Memory B cell (primary cell): ENCODE measurements around the gene MYRIP.
"Not testable (repeated sequence)": the region's sequence is repeated elsewhere in the genome, so short reads cannot be mapped to it uniquely, and the experiment has no call there.

Source experiments
- ATAC-seq: fragments of 150-1000 bp; cut with Tn5 transposase; 2 replicates; pipeline ENCODE4 v1.10.0; 2021; ENCODE audit warnings: low read depth, mild to moderate bottlenecking, moderate library complexity
- DNase-seq, 2 donors: peaks; one replicate each; pipeline ENCODE4 v3.0.0; 2022; ENCODE audit warnings: low spot score in 2 of 2
- H3K27ac Mint-ChIP-seq: one replicate; pipeline ENCODE4 v1.8.0; 2022; ENCODE audit warnings: mild to moderate bottlenecking, moderate library complexity, mixed read lengths
- H3K27me3 Mint-ChIP-seq: one replicate; pipeline ENCODE4 v1.8.0; 2022; ENCODE audit warnings: mixed read lengths
- H3K36me3 Mint-ChIP-seq: one replicate; pipeline ENCODE4 v1.8.0; 2022; ENCODE audit warnings: mild to moderate bottlenecking, mixed read lengths
- H3K4me1 Mint-ChIP-seq: one replicate; pipeline ENCODE4 v1.8.0; 2022; ENCODE audit warnings: mixed read lengths
- H3K4me3 Mint-ChIP-seq: one replicate; pipeline ENCODE4 v1.8.0; 2022; ENCODE audit warnings: mild to moderate bottlenecking, moderate library complexity, mixed read lengths
- H3K9me3 Mint-ChIP-seq: one replicate; pipeline ENCODE4 v1.8.0; 2022; ENCODE audit warnings: mixed read lengths

MYRIP gene

DNA sequence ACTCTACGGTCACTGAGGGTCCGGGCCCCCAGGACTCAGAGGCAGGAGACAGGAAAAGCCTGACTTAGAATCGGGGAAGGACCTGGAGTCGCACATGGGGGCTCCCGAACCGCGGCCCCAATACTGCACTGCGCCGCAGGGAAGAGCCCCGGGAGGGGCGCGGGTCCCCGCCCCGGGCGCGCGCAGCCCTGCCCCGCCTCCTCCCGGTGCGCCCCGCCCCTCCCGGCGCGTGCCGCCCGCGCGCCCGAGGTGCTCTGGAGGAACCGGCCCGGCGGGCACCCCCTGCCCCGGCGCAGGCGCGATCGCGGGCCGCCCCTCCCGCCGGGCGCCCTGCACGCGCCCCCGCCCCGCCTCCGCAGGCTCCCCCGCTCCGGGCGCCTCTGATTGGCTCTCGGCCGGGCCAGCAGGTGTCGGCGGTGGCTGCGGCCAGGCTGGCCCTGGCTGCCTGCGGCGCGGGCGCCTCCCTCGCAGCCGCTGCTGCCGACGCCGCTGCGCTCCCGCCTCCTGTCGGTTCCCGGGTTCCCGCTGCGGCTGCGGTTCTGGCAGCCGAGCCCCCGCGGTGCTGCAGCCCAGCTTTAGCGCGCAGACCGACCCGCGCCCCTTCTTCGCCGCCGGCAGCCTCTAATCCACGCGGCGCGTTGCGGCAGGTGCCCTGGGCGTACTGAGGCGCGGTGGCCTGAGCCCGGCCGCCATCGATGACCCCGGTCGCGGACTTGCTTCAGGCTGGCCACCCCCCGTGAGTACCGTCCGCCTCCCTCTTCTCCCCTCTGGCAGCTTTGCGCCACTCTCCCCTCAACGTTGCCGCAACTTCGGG lies at the start of gene MYRIP:
Gene MYRIP (plus strand): TSS at position 429 of the 814 bp plus-strand sequence. CDS start 91,208 bp downstream, outside the sequence.
- Mint-ChIP-seq H3K4me1 (peaks cover 21% of the 10 kb centered on the region), H3K4me3 (peak within 1 kb of the TSS; percentile 83), H3K27ac (peak within 1 kb of the TSS; percentile 15), H3K27me3 (peaks cover 30% of the 10 kb centered on the region), H3K9me3 (peaks cover 1% of the 10 kb centered on the region), H3K36me3 (no peaks in the 10 kb centered on the region)
- ATAC-seq (peak; percentile 68), DNase-seq (no peak)

DNA sequence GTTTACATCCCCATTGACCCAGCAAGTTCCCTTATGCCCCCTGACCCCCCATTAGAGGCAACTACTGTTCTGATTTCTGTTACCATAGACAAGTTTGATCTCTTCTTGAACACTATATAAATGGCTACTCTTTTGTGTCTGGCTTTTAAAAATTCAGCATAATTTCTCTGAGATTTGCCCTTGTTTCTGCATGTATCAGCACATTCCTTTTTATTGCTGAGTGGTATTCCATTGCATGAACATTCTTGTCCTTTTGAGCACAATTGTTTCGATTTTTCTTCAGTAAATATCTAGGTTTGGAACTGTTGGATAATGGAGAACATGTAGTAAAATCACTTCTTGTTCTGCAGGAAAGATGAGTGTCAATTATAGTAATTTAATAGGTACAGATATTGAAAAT lies 49.1 kb upstream of the MYRIP start:
- DNase-seq: no peak
- ATAC-seq: no peak
- Mint-ChIP-seq H3K27ac (no peak overlapping the region), H3K9me3 (no peaks in the 10 kb centered on the region), H3K36me3 (no peaks in the 10 kb centered on the region), H3K4me3 (no peak overlapping the region), H3K4me1 (no peaks in the 10 kb centered on the region), H3K27me3 (peaks cover 6% of the 10 kb centered on the region)

DNA sequence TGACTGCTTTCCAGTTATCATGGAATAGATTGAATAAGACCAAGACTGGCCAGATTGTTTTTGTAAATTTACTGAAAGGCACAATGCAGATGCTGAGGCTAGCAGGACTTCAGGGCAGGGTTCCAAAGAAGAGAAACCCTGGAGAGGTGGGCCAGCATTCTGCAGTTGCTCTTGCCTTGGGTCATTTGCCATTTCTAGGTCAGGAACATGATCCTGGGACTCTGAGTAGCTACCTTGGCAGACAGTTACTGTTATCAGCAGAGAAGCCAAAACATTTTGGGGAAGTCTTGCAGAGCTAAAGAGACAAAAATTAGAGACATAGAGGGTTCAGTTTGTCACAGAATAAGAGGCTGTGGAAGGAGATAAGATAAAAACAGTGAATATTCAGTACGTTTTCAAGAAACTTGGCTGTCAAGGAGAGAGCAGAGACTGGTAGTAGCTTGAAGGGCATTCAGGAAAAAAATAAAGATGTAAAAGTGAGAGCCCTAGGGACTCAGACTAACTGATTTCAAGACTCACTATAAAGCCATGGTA lies 46.8 kb upstream of the MYRIP start:
- Mint-ChIP-seq H3K36me3 (no peaks in the 10 kb centered on the region), H3K9me3 (peaks cover 4% of the 10 kb centered on the region), H3K27ac (no peak overlapping the region), H3K4me1 (no peaks in the 10 kb centered on the region), H3K4me3 (no peak overlapping the region), H3K27me3 (peaks cover 4% of the 10 kb centered on the region)
- no peak for DNase-seq
- no peak for ATAC-seq

DNA sequence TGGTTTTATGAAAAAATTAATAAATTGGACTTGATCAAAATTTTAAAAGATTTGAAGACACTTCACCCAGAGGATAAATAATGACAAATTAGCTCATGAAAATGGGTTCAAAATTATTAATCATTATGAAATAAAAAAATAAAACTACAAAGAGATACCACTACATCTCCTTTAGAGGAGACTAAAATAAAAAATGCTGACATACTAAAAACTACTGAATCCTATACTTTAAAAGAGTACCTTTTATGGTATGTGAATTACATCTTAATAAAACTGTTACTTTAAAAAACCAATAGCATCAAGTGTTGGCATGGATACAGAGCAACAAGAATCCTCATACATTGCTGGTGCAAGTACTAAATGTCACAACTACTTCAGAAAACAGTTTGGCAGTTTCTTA lies 46.0 kb upstream of the MYRIP start:
- Mint-ChIP-seq H3K27ac (no peak overlapping the region), H3K4me1 (no peaks in the 10 kb centered on the region), H3K4me3 (no peak overlapping the region), H3K27me3 (peaks cover 4% of the 10 kb centered on the region), H3K36me3 (no peaks in the 10 kb centered on the region), H3K9me3 (peaks cover 5% of the 10 kb centered on the region)
- ATAC-seq: no peak
- no peak for DNase-seq

DNA sequence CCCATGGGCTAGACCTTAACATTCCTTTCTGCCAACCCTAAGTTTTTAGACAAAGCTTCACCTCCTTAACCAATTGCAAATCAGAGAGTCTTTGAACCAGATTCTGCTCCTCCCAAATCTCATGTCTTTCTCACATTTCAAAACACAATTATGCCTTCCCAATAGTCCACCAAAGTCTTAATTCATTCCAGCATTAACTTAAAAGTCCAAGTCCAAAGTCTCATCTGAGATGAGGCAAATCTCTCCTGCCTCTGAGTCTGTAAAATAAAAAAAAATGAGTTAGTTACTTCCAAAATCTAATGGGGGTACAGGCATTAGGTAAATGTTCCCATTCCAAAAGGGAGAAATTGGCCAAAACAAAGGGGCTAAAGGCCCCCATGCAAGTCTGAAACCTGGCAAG lies 43.8 kb upstream of the MYRIP start:
- no peaks in the 10 kb centered on the region for H3K36me3 Mint-ChIP-seq
- no peak overlapping the region for H3K27ac Mint-ChIP-seq
- peaks cover 2% of the 10 kb centered on the region for H3K27me3 Mint-ChIP-seq
- no peaks in the 10 kb centered on the region for H3K4me1 Mint-ChIP-seq
- DNase-seq: no peak
- H3K4me3 Mint-ChIP-seq: no peak overlapping the region
- ATAC-seq: no peak
- peaks cover 5% of the 10 kb centered on the region for H3K9me3 Mint-ChIP-seq

DNA sequence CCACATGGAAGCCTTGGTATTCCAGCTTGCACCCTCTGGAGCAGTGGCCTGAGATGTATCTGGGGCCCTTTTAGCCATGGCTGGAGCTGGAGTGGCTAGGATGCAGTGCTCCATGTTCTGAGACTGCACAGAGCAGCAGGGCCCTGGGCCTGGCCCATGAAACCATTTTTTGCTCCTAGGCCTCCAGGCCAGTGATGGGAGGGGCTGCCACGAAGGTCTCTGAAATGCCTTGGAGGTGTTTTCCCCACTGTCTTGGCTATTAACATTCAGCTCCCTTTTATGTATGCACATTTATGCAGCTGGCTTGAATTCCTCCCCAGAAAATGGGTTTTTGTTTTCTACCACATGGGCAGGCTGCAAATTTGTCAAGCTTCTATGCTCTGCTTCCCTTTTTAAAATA lies 43.0 kb upstream of the MYRIP start:
- H3K4me3 Mint-ChIP-seq: no peak overlapping the region
- ATAC-seq: no peak
- no peak overlapping the region for H3K27ac Mint-ChIP-seq
- H3K4me1 Mint-ChIP-seq: no peaks in the 10 kb centered on the region
- H3K27me3 Mint-ChIP-seq: no peaks in the 10 kb centered on the region
- H3K36me3 Mint-ChIP-seq: no peaks in the 10 kb centered on the region
- DNase-seq: no peak
- H3K9me3 Mint-ChIP-seq: peaks cover 5% of the 10 kb centered on the region

DNA sequence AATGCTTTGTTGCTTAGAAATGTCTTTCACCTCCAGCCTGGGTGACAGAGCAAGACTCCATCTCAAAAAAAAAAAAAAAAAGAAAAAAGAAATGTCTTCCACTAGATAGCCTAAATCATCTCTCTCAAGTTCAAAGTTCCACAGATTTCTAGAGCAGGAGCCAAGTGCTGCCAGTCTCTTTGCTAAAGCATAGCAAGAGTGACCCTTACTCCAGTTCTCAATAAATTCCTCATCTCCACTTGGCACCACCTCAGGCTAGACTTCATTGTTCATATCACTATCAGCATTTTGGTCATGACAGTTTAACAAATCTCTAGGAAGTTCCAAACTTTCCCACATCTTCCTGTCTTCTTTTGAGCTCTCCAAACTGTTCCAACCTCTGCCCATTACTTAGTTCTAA lies 42.5 kb upstream of the MYRIP start:
- not testable (repeated sequence) for H3K36me3 Mint-ChIP-seq

DNA sequence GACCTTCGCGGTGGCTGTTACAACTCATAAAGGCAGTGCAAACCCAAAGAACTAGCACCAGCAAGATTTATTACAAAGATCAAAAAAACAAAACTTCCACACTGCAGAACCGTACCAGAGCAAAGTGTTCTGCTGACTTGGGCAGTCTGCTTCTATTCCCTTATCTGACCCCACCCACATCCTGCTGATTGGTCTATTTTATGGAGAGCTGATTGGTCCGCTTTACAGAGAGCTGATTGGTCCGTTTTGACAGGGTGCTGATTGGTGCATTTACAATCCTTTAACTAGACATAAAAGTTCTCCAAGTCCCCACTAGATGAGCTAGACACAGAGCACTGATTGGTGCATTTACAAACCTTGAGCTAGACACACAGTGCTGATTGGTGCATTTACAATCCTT lies 31.2 kb upstream of the MYRIP start:
- not testable (repeated sequence) for H3K9me3 Mint-ChIP-seq, H3K4me1 Mint-ChIP-seq, H3K27me3 Mint-ChIP-seq, DNase-seq, H3K36me3 Mint-ChIP-seq, H3K27ac Mint-ChIP-seq, ATAC-seq, H3K4me3 Mint-ChIP-seq

More for the DNA sequence above, 42.5 kb upstream of the MYRIP start:
- H3K27me3 Mint-ChIP-seq, DNase-seq, H3K9me3 Mint-ChIP-seq, H3K27ac Mint-ChIP-seq, H3K4me1 Mint-ChIP-seq, ATAC-seq, H3K4me3 Mint-ChIP-seq: not testable (repeated sequence)

DNA sequence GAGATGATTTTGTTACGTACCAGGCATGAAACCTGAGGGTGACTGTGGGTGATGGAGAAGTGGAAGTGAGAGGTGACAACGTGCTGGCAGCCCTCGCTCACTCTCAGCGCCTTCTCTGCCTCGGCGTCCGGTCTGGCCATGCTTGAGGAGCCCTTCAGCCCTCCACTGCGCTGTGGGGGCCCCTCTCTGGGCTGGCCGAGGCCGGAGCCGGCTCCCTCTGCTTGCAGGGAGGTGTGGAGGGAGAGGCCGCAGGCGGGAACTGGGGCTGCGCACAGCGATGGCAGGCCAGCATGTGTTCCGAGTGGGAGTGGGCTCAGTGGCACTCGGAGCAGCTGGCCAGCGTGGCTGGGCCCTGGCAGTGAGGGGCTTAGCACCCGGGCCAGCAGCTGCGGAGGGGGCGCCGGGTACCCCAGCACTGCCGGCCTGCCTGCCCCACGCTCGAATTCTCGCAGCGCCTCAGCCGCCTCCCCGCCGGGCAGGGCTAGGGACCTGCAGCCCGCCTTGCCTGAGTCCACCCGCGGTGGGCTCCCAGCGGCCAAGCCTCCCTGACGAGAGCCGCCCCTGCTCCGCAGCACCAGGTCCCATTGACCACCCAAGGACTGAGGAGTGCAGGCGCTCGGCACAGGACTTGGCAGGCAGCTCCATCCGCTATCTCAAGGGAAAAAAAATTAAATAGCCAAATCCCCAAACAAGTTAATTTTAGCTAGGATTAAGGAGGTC lies 29.7 kb upstream of the MYRIP start:
- peaks cover 5% of the 10 kb centered on the region for H3K27me3 Mint-ChIP-seq
- H3K4me1 Mint-ChIP-seq: no peaks in the 10 kb centered on the region
- DNase-seq: no peak
- H3K4me3 Mint-ChIP-seq: no peak overlapping the region
- H3K9me3 Mint-ChIP-seq: peaks cover 4% of the 10 kb centered on the region
- no peaks in the 10 kb centered on the region for H3K36me3 Mint-ChIP-seq
- no peak for ATAC-seq
- H3K27ac Mint-ChIP-seq: no peak overlapping the region

DNA sequence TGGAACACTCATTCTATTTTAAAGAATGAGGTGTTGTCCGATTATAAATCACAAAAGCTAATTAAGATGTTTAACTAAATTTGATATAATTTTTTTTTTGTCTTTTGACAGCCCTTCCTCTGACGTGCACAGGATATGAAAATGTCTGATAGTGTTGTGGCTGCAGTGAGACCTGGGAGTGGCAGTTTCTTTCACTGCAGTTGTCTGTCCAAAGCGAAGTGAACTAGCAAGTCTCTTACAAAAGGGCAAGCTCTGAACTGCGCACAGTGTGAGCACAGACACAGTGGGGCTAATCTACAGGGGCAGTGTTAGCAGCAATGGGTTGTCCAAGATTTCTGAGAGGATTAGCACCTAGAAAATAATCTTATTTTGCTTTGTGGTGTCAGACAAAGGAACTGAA lies 29.1 kb upstream of the MYRIP start:
- H3K27me3 Mint-ChIP-seq: peaks cover 5% of the 10 kb centered on the region

DNA sequence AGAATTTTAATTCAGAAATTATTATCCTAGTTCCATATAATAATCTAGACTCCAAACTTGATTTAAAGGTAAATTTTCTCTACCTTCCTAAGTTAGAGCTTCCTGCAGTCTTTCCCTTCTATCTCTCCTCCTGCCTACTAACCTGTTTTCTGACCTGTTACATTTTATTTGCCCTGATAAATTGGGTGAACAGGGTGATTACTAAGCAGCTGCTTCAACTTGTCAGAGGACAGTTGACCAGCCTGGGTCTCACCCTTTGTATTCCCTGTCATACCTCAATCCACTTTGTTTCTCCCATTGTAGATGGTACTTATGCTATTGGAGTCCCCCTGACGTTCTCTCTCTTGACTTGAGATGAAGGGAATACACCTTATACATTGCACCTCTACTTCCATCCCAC lies 28.4 kb upstream of the MYRIP start:
- ATAC-seq (no peak), DNase-seq (no peak)
- Mint-ChIP-seq H3K27me3 (peaks cover 5% of the 10 kb centered on the region), H3K4me1 (no peaks in the 10 kb centered on the region), H3K27ac (no peak overlapping the region), H3K36me3 (no peaks in the 10 kb centered on the region), H3K4me3 (no peak overlapping the region), H3K9me3 (peaks cover 4% of the 10 kb centered on the region)

More for the DNA sequence above, 29.1 kb upstream of the MYRIP start:
- no peak for DNase-seq
- Mint-ChIP-seq H3K4me1 (no peaks in the 10 kb centered on the region), H3K9me3 (peaks cover 4% of the 10 kb centered on the region), H3K4me3 (no peak overlapping the region), H3K27ac (no peak overlapping the region), H3K36me3 (no peaks in the 10 kb centered on the region)
- ATAC-seq: no peak

DNA sequence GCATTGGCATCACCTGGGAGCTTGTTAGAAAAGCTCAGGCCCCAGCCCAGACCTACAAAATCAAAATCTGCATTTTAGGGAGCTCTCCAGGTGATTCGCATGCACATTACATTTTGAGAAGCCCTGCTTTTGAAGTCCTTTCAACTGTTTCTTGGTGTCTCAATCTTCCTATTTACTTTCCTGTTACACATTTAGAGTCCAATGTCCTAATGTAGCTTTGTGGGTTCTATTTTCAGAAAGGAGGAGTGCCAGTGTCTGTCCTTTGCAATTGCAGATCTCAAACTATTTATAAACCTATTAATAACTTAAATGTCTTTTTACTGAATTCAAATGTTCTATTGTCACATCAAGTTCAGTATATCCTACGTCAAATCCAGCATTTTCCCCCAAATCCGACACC lies 27.8 kb upstream of the MYRIP start:
- Mint-ChIP-seq H3K9me3 (peaks cover 4% of the 10 kb centered on the region), H3K4me1 (no peaks in the 10 kb centered on the region), H3K27me3 (peaks cover 5% of the 10 kb centered on the region), H3K27ac (no peak overlapping the region), H3K36me3 (no peaks in the 10 kb centered on the region), H3K4me3 (no peak overlapping the region)
- DNase-seq (no peak), ATAC-seq (no peak)

DNA sequence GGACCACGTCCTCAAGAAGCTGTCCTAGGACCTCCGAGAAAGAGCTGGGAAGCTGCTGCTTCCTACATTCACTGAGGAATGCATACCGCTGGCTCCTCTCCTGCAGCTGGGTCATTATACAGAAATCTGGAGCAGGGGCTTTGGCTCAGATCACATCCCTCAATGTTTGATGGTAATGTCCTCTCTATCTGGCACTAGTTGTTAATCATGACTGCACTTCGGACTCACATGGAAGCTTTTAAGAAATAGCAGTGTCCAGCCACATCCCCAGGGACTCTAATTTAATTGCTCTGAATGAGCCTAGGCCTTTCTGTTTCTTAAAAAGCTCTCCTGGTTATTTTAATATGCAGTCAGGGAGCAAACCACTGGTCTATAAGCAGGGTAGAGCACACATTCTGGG lies 25.7 kb upstream of the MYRIP start:
- ATAC-seq (no peak), DNase-seq (no peak)
- Mint-ChIP-seq H3K4me1 (no peaks in the 10 kb centered on the region), H3K27ac (no peak overlapping the region), H3K27me3 (peaks cover 5% of the 10 kb centered on the region), H3K36me3 (no peaks in the 10 kb centered on the region), H3K4me3 (no peak overlapping the region), H3K9me3 (no peaks in the 10 kb centered on the region)

DNA sequence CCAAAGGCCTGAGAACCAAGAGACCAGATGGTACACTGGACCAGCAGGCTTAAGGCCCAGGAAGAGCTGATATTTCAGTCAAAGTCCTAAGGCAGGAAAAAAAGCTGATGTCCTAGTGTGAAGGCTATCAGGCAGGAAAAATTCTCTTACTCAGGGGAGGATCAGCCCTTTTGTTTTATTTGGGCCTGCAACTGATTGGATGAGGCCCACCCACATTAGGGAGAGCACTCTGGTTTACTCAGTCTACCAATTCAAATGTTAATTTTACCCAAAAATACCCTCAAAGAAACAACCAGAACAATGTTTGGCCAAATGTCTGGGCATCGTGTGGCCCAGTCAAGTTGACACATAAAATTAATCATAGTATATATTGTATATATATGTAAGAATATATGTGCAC lies 24.5 kb upstream of the MYRIP start:
- H3K4me1 Mint-ChIP-seq: no peaks in the 10 kb centered on the region
- no peak for DNase-seq
- no peak for ATAC-seq
- no peak overlapping the region for H3K27ac Mint-ChIP-seq
- no peaks in the 10 kb centered on the region for H3K36me3 Mint-ChIP-seq
- peaks cover 5% of the 10 kb centered on the region for H3K27me3 Mint-ChIP-seq
- H3K4me3 Mint-ChIP-seq: no peak overlapping the region
- H3K9me3 Mint-ChIP-seq: no peaks in the 10 kb centered on the region
